Measurements from ENCODE around the gene ACMSD. TPM values are rescaled to one million over a fixed set of nuclear protein-coding genes. Genes with fewer than 3 reads are reported as not detected.

Gene ACMSD
- total RNA-seq, 2 experiments from 2014 or later = not detected

- BruUV-seq (replicated peaks) = no TSS peak
- intact Hi-C loops (cut with micrococcal nuclease; ENCODE audit: unreplicated experiment) = loop anchor here (5.0 kb wide), 1 partner anchor 800 kb away; no protein-coding TSS in a partner anchor
- peaks cover 33% of the 10 kb centered on the region for H3K36me3 ChIP-seq (ENCODE audit: insufficient read depth, low read length)
- H3K79me2 ChIP-seq (ENCODE audit: insufficient read depth, low read depth, low read length) = peaks cover 44% of the 10 kb centered on the region
- H2AFZ ChIP-seq (ENCODE audit: low read length) = peak overlapping the region; percentile 75
- H3K4me1 ChIP-seq (ENCODE audit: insufficient read depth, low read length, poor library complexity, severe bottlenecking) = peaks cover 23% of the 10 kb centered on the region
- H3K9me2 ChIP-seq (ENCODE audit: insufficient read depth, low read length) = no peaks in the 10 kb centered on the region
- H3K4me2 ChIP-seq (ENCODE audit: low read length) = peak overlapping the region; percentile 81
- CTCF ChIA-PET (ENCODE audit: unreplicated experiment) = no interaction called here
- peak overlapping the region; percentile 93 for H3K4me3 ChIP-seq (ENCODE audit: low read depth, low read length, poor library complexity, severe bottlenecking)
- TF ChIP-seq CTCF (conservative IDR thresholded peaks at IDR 0.05; ENCODE audit: low read length) (no peak), EZH2phosphoT487 (IDR thresholded peaks at IDR 0.05; ENCODE audit: borderline replicate concordance, low read depth, low read length) (no peak)
- DNase-seq (ENCODE audit: low spot score) = peak; percentile 31
- POLR2A ChIA-PET = interaction anchor here (0.9 to 1.7 kb wide), 4 partner anchors 12 to 457 kb away, joined by 3 to 8 read pairs (median 4); no protein-coding TSS in a partner anchor
- H3K27ac ChIP-seq (ENCODE audit: low read depth, low read length, poor library complexity, severe bottlenecking) = peak overlapping the region; percentile 90
- 0 out of 2 replicates have a peak, but pooled peaks cover 6% of the 10 kb centered on the region for H3K9me3 ChIP-seq (ENCODE audit: low read length)
- H4K20me1 ChIP-seq (ENCODE audit: insufficient read depth, low read length) = peaks cover 27% of the 10 kb centered on the region
These were observed 79.0 kb downstream of the ACMSD start for GRCh38 chr2:134917360-134917865.

DNA sequence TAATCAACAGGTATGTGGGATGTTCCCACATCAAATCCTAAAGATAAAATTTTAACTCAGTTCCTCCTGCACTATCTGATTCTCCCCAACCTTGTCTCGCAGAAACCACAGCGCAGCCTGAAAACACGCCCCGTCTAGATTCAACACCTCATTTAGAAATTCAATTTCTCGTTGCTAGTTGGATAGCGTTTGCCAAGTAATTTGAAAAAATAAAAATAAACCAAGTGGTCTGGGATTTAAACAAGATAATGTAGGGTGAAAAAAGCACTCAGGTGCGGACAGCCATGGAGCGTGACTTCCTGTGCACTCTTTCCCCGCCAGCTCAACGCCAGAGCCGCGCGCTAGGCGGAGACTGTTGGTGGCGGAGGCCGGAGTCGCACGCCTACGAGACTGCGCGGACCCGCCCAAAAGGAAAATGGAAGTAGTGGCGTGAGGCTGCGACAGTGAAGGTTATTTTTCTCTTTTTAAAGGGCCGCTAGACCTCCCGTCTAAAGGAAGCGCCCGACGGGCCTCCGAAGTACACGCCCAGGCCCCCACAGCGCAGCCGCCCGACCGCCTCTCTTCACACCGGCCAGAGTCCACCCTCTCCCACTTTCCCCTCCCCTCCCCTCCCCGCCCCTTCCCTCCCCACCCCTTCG, 79.6 kb downstream of the ACMSD start:
- intact Hi-C loops (cut with micrococcal nuclease; ENCODE audit: unreplicated experiment) = loop anchor here (1.0 to 5.0 kb wide), 4 partner anchors 178 to 823 kb away; partner anchors contain the start of genes R3HDM1, UBXN4 and ZRANB3
- Histone ChIP-seq H3K9me3 (ENCODE audit: low read length) (0 out of 2 replicates have a peak, but pooled peaks cover 6% of the 10 kb centered on the region), H3K4me1 (ENCODE audit: insufficient read depth, low read length, poor library complexity, severe bottlenecking) (peaks cover 23% of the 10 kb centered on the region), H2AFZ (ENCODE audit: low read length) (peak overlapping the region; percentile 75), H3K9me2 (ENCODE audit: insufficient read depth, low read length) (no peaks in the 10 kb centered on the region), H4K20me1 (ENCODE audit: insufficient read depth, low read length) (peaks cover 28% of the 10 kb centered on the region), H3K79me2 (ENCODE audit: insufficient read depth, low read depth, low read length) (peaks cover 50% of the 10 kb centered on the region), H3K36me3 (ENCODE audit: insufficient read depth, low read length) (peaks cover 38% of the 10 kb centered on the region), H3K4me2 (ENCODE audit: low read length) (peak overlapping the region; percentile 81), H3K4me3 (ENCODE audit: low read depth, low read length, poor library complexity, severe bottlenecking) (peak overlapping the region; percentile 93), H3K27ac (ENCODE audit: low read depth, low read length, poor library complexity, severe bottlenecking) (peak overlapping the region; percentile 90)
- DNase-seq (ENCODE audit: low spot score) = peak; percentile 92
- TF ChIP-seq CTCF (conservative IDR thresholded peaks at IDR 0.05; ENCODE audit: low read length) (0 out of 2 replicates have a peak, but pooled peaks have one; percentile 8), EZH2phosphoT487 (IDR thresholded peaks at IDR 0.05; ENCODE audit: borderline replicate concordance, low read depth, low read length) (no peak)
- CTCF ChIA-PET (ENCODE audit: unreplicated experiment) = interaction anchor here (0.5 kb wide), 1 partner anchor 458 kb away, joined by 3 read pairs; no protein-coding TSS in a partner anchor
- POLR2A ChIA-PET = interaction anchor here (1.2 to 1.7 kb wide), 3 partner anchors 12 to 179 kb away, joined by 3 to 8 read pairs (median 5); no protein-coding TSS in a partner anchor
- BruUV-seq (replicated peaks) = TSS peak; percentile 91

All from OCI-LY7 (cell line).